HL-60 (cell line): Measurements from ENCODE around the gene FGF12.

Experiments used
- CTCF ChIP-seq: IDR thresholded peaks from one replicate; pipeline ENCODE4 v1.5.1; 2011; ENCODE audit warnings: low read length, control low read depth, inconsistent platforms; ENCODE audit not compliant: insufficient read depth
- GABPA ChIP-seq: IDR thresholded peaks from 2 replicates; pipeline ENCODE4 v1.6.1; 2012; ENCODE audit warnings: low read depth
- POLR2AphosphoS5 ChIP-seq: IDR thresholded peaks from 2 replicates; pipeline ENCODE4 v1.6.1; 2012; ENCODE audit warnings: low read depth
- SPI1 ChIP-seq: IDR thresholded peaks from 2 replicates; pipeline ENCODE4 v1.6.1; 2012; ENCODE audit warnings: low read depth, mild to moderate bottlenecking, borderline replicate concordance
- TF ChIP-seq, protein P1 (sequence below): IDR thresholded peaks from 2 replicates; pipeline ENCODE4 v1.6.1; 2012; ENCODE audit warnings: low read depth; ENCODE audit not compliant: insufficient replicate concordance

- TF ChIP-seq POLR2AphosphoS5 = no peak
- no peak for TF ChIP-seq CTCF
- no peak for TF ChIP-seq GABPA
- TF ChIP-seq, protein P1, sequence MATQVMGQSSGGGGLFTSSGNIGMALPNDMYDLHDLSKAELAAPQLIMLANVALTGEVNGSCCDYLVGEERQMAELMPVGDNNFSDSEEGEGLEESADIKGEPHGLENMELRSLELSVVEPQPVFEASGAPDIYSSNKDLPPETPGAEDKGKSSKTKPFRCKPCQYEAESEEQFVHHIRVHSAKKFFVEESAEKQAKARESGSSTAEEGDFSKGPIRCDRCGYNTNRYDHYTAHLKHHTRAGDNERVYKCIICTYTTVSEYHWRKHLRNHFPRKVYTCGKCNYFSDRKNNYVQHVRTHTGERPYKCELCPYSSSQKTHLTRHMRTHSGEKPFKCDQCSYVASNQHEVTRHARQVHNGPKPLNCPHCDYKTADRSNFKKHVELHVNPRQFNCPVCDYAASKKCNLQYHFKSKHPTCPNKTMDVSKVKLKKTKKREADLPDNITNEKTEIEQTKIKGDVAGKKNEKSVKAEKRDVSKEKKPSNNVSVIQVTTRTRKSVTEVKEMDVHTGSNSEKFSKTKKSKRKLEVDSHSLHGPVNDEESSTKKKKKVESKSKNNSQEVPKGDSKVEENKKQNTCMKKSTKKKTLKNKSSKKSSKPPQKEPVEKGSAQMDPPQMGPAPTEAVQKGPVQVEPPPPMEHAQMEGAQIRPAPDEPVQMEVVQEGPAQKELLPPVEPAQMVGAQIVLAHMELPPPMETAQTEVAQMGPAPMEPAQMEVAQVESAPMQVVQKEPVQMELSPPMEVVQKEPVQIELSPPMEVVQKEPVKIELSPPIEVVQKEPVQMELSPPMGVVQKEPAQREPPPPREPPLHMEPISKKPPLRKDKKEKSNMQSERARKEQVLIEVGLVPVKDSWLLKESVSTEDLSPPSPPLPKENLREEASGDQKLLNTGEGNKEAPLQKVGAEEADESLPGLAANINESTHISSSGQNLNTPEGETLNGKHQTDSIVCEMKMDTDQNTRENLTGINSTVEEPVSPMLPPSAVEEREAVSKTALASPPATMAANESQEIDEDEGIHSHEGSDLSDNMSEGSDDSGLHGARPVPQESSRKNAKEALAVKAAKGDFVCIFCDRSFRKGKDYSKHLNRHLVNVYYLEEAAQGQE = no peak
- no peak for TF ChIP-seq SPI1
Observed at GRCh38 chr3:192169332-192169915, 557.9 kb downstream of the FGF12 start.
